Ishikawa (cell line): Measurements from ENCODE around the gene KCNF1.

ENCODE experiments used
- CREB1 ChIP-seq: IDR thresholded peaks from 2 replicates; pipeline ENCODE4 v1.6.1; 2012; ENCODE audit warnings: low read depth
- FOXM1 ChIP-seq: IDR thresholded peaks from 2 replicates; pipeline ENCODE4 v1.6.1; 2012; ENCODE audit warnings: low read depth, borderline replicate concordance
- MAX ChIP-seq: IDR thresholded peaks from 2 replicates; pipeline ENCODE4 v1.6.1; 2012
- NFIC ChIP-seq: IDR thresholded peaks from 2 replicates; pipeline ENCODE4 v1.6.1; 2012
- RAD21 ChIP-seq: IDR thresholded peaks from 2 replicates; pipeline ENCODE4 v1.6.1; 2012; ENCODE audit warnings: low read depth
- REST ChIP-seq: IDR thresholded peaks from 2 replicates; pipeline ENCODE4 v1.6.1; 2012; ENCODE audit warnings: low read depth, mild to moderate bottlenecking
- TAF1 ChIP-seq: IDR thresholded peaks from 2 replicates; pipeline ENCODE4 v1.6.1; 2012; ENCODE audit warnings: low read depth, mild to moderate bottlenecking
- TEAD4 ChIP-seq: IDR thresholded peaks from 2 replicates; pipeline ENCODE4 v1.6.1; 2012

GRCh38 chr2:10894264-10894935 is 17.3 kb upstream of the KCNF1 start:
- TF ChIP-seq NFIC (no peak), FOXM1 (no peak), TEAD4 (no peak), TAF1 (no peak), CREB1 (no peak), REST (no peak), MAX (no peak), RAD21 (no peak)
